ENCODE data around the gene RIOK2.
A peak's percentile ranks its signal among the peaks of the same experiment; 100 is the strongest.
"Not testable (repeated sequence)": the region's sequence is repeated elsewhere in the genome, so short reads cannot be mapped to it uniquely, and the experiment has no call there.

The RIOK2 gene

GRCh38 chr5:97183100-97183929, at the start of gene RIOK2:
RIOK2 (minus strand) TSS chr5:97183247; CDS start chr5:97183191, 56 bp downstream.
- DNase-seq (ENCODE audit: low spot score) = peak; percentile 95

GRCh38 chr5:97231025-97231636, 48.1 kb upstream of the RIOK2 start:
- peak; percentile 55 for DNase-seq (ENCODE audit: low spot score)

GRCh38 chr5:97229688-97230285, 46.7 kb upstream of the RIOK2 start:
- DNase-seq (ENCODE audit: low spot score) = no peak

DNA sequence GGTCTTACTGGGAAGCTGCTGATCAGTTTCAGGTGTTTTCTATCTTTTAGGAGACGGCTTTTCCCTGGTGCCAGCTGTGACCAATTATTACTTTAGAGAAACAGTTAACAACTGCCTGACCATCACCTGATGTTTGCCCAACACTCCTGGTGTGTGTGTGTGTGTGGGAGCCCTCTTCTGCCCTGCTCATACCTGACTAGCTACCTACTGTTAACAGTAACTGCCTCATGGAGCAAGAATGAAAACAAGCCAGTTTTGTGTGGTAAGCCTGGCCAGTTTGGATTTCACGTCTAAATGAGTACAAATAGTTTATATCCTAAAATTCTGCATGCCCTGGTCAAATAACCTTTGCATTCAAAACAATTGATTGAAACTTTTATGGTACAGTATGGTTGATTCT, 46.1 kb upstream of the RIOK2 start:
- DNase-seq (ENCODE audit: low spot score) = no peak

DNA sequence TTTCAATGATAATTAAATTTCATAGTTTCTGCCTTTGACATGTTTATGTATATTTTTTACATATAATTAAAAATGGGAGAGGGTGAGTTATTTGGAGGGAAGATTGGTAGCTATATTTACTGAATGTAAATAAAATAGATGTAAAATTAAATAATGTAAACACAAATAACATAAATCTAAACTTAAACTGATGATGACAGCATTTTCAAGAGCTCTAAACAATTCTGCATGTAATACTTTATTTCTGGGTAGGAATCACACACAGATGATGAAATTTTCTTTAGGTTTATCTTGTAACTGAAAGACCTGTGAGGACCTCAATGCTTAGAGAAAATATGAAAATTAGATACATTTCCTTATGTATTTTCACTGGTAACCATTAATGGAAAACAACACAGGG, 42.2 kb upstream of the RIOK2 start:
- DNase-seq (ENCODE audit: low spot score) = no peak

DNA sequence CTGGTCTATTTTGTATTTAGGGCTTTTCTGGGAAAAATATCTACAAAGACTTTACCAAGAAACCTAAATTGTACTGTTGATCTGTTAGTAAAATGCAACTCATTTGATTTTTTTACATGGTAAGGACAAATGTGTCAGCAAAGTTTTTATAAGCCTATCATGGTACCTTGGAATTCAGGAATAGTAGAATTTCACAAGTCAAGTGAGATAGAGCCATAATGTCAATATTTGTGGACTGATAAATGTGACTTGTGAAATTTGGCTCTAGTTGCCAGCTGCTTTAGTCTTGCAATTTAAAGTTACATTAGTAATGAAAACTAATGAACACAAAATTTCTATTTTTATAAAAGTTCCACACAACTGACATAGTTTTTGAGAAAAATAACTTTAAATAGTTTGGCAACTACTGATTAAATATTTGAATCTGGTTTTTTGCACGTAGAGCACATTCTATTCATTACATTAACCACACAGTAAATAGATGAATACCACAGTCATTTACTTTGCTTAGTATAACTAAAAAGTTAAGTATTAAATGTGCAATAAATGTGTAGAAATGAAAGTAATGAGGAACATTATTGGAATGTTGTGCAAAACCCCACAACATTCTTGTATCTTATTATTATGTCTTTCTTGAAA, 41.2 kb upstream of the RIOK2 start:
- no peak for DNase-seq (ENCODE audit: low spot score)

- no peak for DNase-seq (ENCODE audit: low spot score)
Observed at GRCh38 chr5:97223596-97223995, 40.5 kb upstream of the RIOK2 start.

DNA sequence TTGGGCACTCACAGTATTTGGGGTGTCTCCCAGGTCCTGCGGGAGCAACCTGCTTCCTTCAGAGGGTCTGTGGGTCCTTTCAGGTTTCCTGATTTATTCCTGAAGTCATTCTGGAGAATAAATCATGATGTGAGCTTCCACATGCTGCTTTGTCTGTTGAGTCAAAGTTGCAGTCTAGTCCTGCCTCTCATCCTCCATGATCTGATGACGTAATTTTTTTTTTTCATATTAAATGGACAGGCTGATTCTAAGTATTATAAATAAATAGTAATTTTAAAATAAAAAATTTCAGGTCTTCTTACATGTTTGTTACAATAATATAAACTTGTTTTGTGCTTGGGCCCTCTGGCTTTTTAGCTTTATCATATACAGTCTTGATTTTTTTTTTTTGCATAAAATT, 26.3 kb upstream of the RIOK2 start:
- DNase-seq (ENCODE audit: low spot score) = no peak

GRCh38 chr5:97208714-97209113, 25.7 kb upstream of the RIOK2 start:
- no peak for DNase-seq (ENCODE audit: low spot score)

- no peak for DNase-seq (ENCODE audit: low spot score)
Observed at GRCh38 chr5:97208184-97208713, 25.2 kb upstream of the RIOK2 start.

- DNase-seq (ENCODE audit: low spot score) = no peak
Observed at GRCh38 chr5:97194366-97194765, 11.3 kb upstream of the RIOK2 start.

DNA sequence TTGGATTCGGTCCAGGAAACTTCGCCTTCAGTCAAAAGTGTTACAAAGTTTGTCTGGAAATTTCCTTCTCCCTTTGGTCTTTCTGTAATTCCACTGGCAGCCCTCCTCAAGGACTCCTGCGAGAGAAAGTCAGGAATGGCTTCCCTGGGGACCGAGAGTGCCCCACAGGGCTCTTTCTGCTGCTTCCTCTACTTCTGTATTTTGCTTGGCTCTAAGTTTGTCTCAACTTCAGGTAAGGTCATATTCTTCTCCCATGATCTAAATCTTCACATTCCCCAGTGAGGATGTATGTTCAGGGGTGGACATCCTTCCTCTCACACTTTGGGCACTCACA, 10.3 kb upstream of the RIOK2 start:
- DNase-seq (ENCODE audit: low spot score) = no peak

GRCh38 chr5:97192580-97193354, 9.7 kb upstream of the RIOK2 start:
- DNase-seq (ENCODE audit: low spot score) = no peak

DNA sequence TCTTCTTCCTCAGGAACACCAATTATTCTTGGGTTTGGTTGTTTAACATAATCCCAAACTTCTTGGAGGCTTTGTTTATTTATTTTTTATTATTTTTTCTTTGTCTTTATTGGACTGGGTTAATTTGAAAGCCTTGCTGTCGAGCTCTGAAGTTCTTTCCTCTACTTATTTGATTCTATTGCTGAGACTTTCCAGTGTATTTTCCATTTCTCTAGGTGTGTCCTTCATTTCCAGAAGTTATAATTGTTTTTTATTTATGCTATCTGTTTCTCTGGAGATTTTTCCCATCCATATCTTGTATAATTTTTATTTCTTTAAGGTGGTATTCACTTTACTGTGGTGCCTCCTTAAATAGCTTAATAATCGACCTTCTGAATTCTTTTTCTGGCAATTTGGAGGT, 8.8 kb upstream of the RIOK2 start:
- DNase-seq (ENCODE audit: low spot score) = no peak

DNA sequence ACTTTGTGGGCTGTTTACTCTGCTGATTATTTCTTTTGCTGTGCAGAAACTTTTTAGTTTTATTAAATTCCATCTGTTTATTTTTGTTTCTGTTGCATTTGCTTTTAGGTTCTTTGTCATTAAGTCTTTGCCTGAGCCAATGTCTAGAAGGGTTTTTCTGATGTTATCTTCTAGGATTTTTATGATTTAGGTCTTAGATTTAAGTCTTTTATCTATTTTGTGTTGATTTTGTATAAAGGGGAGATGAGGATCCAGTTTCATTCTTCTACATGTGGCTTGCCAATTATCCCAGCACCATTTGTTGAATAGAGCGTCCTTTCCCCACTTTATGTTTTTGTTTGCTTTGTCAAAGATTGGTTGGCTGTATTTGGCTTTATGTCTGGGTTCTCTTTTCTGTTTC, 6.5 kb upstream of the RIOK2 start:
- not testable (repeated sequence) for DNase-seq (ENCODE audit: low spot score)

GRCh38 chr5:97183930-97184213, 825 bp upstream of the RIOK2 start:
- DNase-seq (ENCODE audit: low spot score) = no peak

GRCh38 chr5:97182571-97183099, 412 bp downstream of the RIOK2 start:
- peak; percentile 16 for DNase-seq (ENCODE audit: low spot score)

DNA sequence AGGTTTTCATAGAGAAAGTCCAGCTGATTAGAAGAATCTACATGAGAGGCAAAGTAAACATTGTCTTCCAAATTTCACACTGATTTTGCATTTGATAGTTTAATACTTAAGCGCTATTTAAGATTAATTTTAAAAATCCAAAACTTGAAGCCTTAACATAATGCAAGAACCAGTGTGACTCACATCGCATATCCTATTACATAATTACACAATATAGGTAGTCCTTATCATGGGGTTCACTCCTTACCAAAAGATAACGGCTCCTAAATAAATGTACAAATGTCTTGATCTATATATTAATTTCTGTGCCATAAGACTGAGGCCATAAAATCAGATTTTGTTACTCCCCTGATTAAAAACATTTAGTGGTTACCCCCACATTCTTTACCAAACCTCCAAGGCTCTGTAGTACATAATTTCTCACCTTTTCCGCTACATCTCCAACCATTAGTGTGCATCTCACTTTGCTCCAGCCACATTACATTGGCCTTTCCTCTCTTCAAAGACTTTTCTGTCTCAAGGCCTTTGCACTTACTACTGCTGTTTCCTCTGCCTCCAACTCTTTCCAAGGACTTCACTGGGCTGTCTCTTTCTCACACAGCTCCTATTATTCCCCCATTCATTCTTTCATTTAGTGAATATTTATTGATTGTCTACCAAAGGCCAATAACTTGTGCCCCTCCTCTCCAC, 1.0 kb downstream of the RIOK2 start:
- no peak for DNase-seq (ENCODE audit: low spot score)

- not testable (repeated sequence) for DNase-seq (ENCODE audit: low spot score)
Observed at GRCh38 chr5:97179457-97179856, 3.6 kb downstream of the RIOK2 start.

DNA sequence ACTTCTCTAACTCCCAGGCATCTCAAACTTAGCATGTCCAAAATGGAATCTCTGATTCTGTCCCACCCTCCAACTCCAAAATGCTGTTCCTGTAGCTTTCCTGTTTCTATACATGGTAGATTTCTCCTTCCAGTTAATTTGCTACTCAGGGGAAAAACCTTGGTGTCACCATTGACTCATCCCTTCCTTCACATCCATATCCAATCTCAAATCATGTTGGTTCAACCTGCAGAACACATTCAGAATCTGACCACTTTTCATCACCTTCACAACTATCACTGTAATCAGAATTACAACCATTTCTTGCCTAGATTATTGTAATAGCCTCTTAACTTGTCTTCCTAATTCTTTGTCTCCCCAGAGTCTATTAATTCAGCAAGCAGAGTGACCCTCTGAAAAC, 10.8 kb downstream of the RIOK2 start:
- DNase-seq (ENCODE audit: low spot score) = no peak

- DNase-seq (ENCODE audit: low spot score) = no peak
Observed at GRCh38 chr5:97171703-97172102, 11.3 kb downstream of the RIOK2 start.

Data from CD4-positive, alpha-beta T cell treated with Interleukin-2 at 100 ng/mL for 4 hours (primary cell).